Heart right ventricle (tissue), 16 donors: ENCODE results near the gene TSHZ3. TPM values are rescaled to one million over a fixed set of nuclear protein-coding genes. Genes with fewer than 3 reads are reported as not detected.

Source experiments
- ATAC-seq, 8 donors: fragments of 200-7000 bp; cut with Tn5 transposase; one replicate each; pipeline ENCODE4 v1.9.1; 2020; ENCODE audit warnings: mild to moderate bottlenecking in 8 of 8, moderate library complexity in 8 of 8, moderate number of reproducible peaks in 1 of 8
- DNase-seq, 2 donors: peaks; one replicate each; pipeline ENCODE4 v3.0.0-alpha.2; 2020
- H3K27ac ChIP-seq, 10 donors: fragments of 200-600 bp; sonication (generic) in 2 of 10; one replicate each; pipeline versions ENCODE4 v1.5.0 to v1.8.0; 2020 to 2022; ENCODE audit warnings: mild to moderate bottlenecking in 3 of 10
- H3K27me3 ChIP-seq, 7 donors: fragments of 200-600 bp; one replicate each; pipeline ENCODE4 v1.8.0; 2021 to 2022; ENCODE audit warnings: mild to moderate bottlenecking in 2 of 7
- H3K36me3 ChIP-seq, 9 donors: fragments of 200-600 bp; sonication (generic) in 1 of 9; one replicate each; pipeline versions ENCODE4 v1.5.0 to v1.8.0; 2020 to 2022; ENCODE audit warnings: mild to moderate bottlenecking in 2 of 9
- H3K4me1 ChIP-seq, 9 donors: fragments of 200-600 bp; sonication (generic) in 1 of 9; one replicate each; pipeline versions ENCODE4 v1.5.0 to v1.8.0; 2020 to 2022; ENCODE audit warnings: mild to moderate bottlenecking in 4 of 9
- H3K4me3 ChIP-seq, 10 donors: fragments of 200-600 bp; sonication (generic) in 2 of 10; one replicate each; pipeline versions ENCODE4 v1.5.0 to v1.8.0; 2020 to 2022; ENCODE audit warnings: mild to moderate bottlenecking in 7 of 10, moderate library complexity in 2 of 10
- H3K9me3 ChIP-seq, 11 donors: fragments of 200-600 bp in 10 of 11; sonication (generic) in 2 of 11; one replicate each; pipeline versions ENCODE4 v1.5.0 to v1.8.0; 2013 to 2022; ENCODE audit warnings: mild to moderate bottlenecking in 2 of 11, control low read depth in 1 of 11, moderate library complexity in 1 of 11
- WGBS, 2 donors: extraction: QIAGEN DNeasy Blood & Tissue Kit; methylation state at CpG; one replicate each; pipeline ENCODE4 v1.1.7; 2013; ENCODE audit warnings: inconsistent platforms in 1 of 2; 5-methylcytosine and 5-hydroxymethylcytosine counted together
- intact Hi-C, 10 donors: fragments of 100-400 bp; cut with DNase I; formaldehyde crosslinking; loops; one replicate each; pipeline versions ENCODE4 v1.11.1 to v1.14.2; 2022
- polyA plus RNA-seq, 2 donors: library from polyadenylated mRNA; stranded (reverse); fragments of 200-250 nt; gene quantifications; one replicate each; pipeline ENCODE4 v1.2.3, GENCODE V29; 2013
- total RNA-seq, 10 donors: library from RNA; stranded (reverse); fragmentation: NEBNext Ultra II Directional in 3 of 10; extraction: Animal tissue kit (Norgen Biotek cat#: 25700) in 3 of 10; gene quantifications; one replicate each; pipeline versions ENCODE4 v1.2.1 to v1.2.4, GENCODE V29; 2021 to 2023
- TF ChIP-seq, protein P1 (sequence below), 9 donors: fragments of 200-600 bp; sonication (generic) in 2 of 9; IDR thresholded peaks; one replicate each; pipeline versions ENCODE4 v1.5.0 to v1.8.0; 2021 to 2022; ENCODE audit warnings: antibody characterized with exemption in 9 of 9, mild to moderate bottlenecking in 5 of 9, moderate library complexity in 1 of 9
- donor health status: Arrhythmogenic right ventricular cardiomyopathy.
- donor health status: ischemic (EF 13 %, LVEDD 7.1; RV severe dilation, severe dysfunction).
- donor health status: healthy with polysubstance abuse.
- donor health status: DM: no; HTN: yes; CAD: no.
- donor health status: DM: no; HTN: no; CAD: no.
- donor health status: ischemic (EF 25% LVEDD 6.9; RV normal size, moderate dysfunction).
- donor health status: ischemic (EF 25% LVEDD 5.7; RV mildly dilated, moderate dysfunction).
- donor health status: healthy.
- donor health status: DM: yes; HTN: yes; CAD: no.
- donor health status: Ischemic cardiomyopathy.
- donor health status: ischemic (EF 35%, LVEDD 5.7; RV mildly dilated, moderate dysfunction).
- donor health status: nonischemic (EF 11% LVEDD 7.7; RV severe dilation, severe dysfunction).
- donor health status: DM: yes; HTN: yes; CAD: no.
- donor health status: PGD.
- donor health status: ischemic (EF 29% LVEDD 5.4; RV normal size, mild dysfunction).
- donor health status: nonischemic (EF 23%, LVEDD 6.1; RV moderate dilation, normal function).

The TSHZ3 gene
- total and polyA plus RNA-seq, 12 donors = 1.7 to 5.0 (median 3.1) TPM

DNA sequence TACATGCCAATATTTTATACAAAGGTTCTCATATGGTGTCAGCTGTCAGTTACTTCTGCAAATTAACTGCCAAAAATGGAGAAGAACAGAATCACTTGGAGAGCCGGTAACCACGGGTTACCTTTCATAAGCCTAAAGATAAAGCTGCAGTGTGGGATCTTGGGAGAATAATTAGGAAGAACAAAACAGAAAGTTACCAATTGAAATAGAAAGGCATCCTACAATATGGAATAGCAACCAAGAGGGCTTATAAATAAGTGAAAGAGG, 74.2 kb downstream of the TSHZ3 start:
- Histone ChIP-seq H3K27ac (no peak overlapping the region), H3K9me3 (no peaks in the 10 kb centered on the region), H3K4me1 (peaks cover 0 to 8% (median 0%) of the 10 kb centered on the region in 9 donors), H3K36me3 (peaks cover 0 to 48% (median 4%) of the 10 kb centered on the region in 9 donors), H3K4me3 (no peak overlapping the region), H3K27me3 (no peaks in the 10 kb centered on the region)
- intact Hi-C loops = no loop called here
- ATAC-seq (no peak), DNase-seq (no peak)
- WGBS, 2 donors = 71 to 78% methylated on average over 2 of the region's 2 CpGs
- TF ChIP-seq, protein P1, sequence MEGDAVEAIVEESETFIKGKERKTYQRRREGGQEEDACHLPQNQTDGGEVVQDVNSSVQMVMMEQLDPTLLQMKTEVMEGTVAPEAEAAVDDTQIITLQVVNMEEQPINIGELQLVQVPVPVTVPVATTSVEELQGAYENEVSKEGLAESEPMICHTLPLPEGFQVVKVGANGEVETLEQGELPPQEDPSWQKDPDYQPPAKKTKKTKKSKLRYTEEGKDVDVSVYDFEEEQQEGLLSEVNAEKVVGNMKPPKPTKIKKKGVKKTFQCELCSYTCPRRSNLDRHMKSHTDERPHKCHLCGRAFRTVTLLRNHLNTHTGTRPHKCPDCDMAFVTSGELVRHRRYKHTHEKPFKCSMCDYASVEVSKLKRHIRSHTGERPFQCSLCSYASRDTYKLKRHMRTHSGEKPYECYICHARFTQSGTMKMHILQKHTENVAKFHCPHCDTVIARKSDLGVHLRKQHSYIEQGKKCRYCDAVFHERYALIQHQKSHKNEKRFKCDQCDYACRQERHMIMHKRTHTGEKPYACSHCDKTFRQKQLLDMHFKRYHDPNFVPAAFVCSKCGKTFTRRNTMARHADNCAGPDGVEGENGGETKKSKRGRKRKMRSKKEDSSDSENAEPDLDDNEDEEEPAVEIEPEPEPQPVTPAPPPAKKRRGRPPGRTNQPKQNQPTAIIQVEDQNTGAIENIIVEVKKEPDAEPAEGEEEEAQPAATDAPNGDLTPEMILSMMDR (IDR thresholded peaks at IDR 0.05) = no peak

- no peak for ATAC-seq
- H3K9me3 ChIP-seq = no peaks in the 10 kb centered on the region
- H3K27me3 ChIP-seq = no peaks in the 10 kb centered on the region
- 85 to 87% methylated on average over 19 of the region's 19 CpGs for WGBS, 2 donors
- no peak overlapping the region for H3K27ac ChIP-seq
- TF ChIP-seq, protein P1 (IDR thresholded peaks at IDR 0.05) = no peak
- no peak overlapping the region for H3K4me3 ChIP-seq
- DNase-seq = no peak
- intact Hi-C loops = no loop called here
- H3K4me1 ChIP-seq = peaks cover 0 to 8% (median 0%) of the 10 kb centered on the region in 9 donors
- peaks cover 0 to 47% (median 4%) of the 10 kb centered on the region in 9 donors for H3K36me3 ChIP-seq
These were observed 74.8 kb downstream of the TSHZ3 start for GRCh38 chr19:31274251-31275067.

- Histone ChIP-seq H3K9me3 (no peaks in the 10 kb centered on the region), H3K4me3 (no peak overlapping the region), H3K4me1 (peaks cover 0 to 8% (median 0%) of the 10 kb centered on the region in 9 donors), H3K27ac (no peak overlapping the region), H3K27me3 (no peaks in the 10 kb centered on the region), H3K36me3 (peaks cover 0 to 31% (median 0%) of the 10 kb centered on the region in 9 donors)
- DNase-seq = no peak
- WGBS, 2 donors = 95 to 97% methylated on average over 15 of the region's 15 CpGs
- TF ChIP-seq, protein P1 (IDR thresholded peaks at IDR 0.05) = no peak
- no peak for ATAC-seq
- intact Hi-C loops = no loop called here
These were observed 76.6 kb downstream of the TSHZ3 start for GRCh38 chr19:31272583-31273106.

DNA sequence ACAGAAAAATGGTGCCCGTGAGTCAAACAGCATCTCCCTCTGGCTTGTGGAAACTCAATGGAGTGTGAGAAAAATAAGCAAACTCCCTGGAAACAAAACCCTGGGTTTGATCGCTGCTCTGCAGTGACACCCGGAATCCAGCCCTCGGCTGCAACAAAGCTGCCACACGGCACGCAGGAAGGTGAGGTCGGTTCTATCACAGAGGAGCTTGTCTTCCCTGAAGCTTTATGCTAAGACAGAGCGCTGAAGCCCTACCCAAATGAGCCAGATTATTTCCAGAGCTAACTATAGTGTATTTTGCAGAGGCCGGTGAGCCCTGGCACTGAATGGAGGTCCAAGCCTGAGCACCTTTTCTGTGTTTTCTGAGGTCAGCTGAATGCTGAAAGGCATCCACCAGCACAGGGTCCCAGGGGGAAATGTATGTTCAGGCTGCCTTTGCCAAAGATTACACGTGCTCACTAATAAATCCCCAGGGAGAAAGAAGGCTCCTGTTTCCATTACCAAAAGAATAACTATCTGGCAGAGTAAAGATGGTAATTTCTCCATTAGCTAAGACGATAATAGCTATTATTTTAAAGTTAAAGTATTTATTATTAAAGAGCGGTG, 77.8 kb downstream of the TSHZ3 start:
- DNase-seq = no peak
- no peak overlapping the region for H3K4me3 ChIP-seq

More for the DNA sequence above, 77.8 kb downstream of the TSHZ3 start:
- no peaks in the 10 kb centered on the region for H3K27me3 ChIP-seq
- peaks cover 0 to 20% (median 0%) of the 10 kb centered on the region in 9 donors for H3K36me3 ChIP-seq
- H3K27ac ChIP-seq = no peak overlapping the region
- TF ChIP-seq, protein P1 (IDR thresholded peaks at IDR 0.05) = no peak
- H3K9me3 ChIP-seq = no peaks in the 10 kb centered on the region
- intact Hi-C loops = no loop called here
- 68 to 72% methylated on average over 12 of the region's 12 CpGs for WGBS, 2 donors
- no peak for ATAC-seq
- peaks cover 0 to 8% (median 0%) of the 10 kb centered on the region in 9 donors for H3K4me1 ChIP-seq
